HEK293T (cell line): Measurements from ENCODE around the gene MRNIP.

ENCODE experiments used
- ARNT ChIP-seq: fragments of 450-650 bp; IDR thresholded peaks from 2 replicates; pipeline ENCODE4 v1.6.1; 2017; ENCODE audit warnings: mild to moderate bottlenecking
- BHLHE40 ChIP-seq: fragments of 450-650 bp; IDR thresholded peaks from 2 replicates; pipeline ENCODE4 v1.6.1; 2016; ENCODE audit warnings: mild to moderate bottlenecking, moderate library complexity, borderline replicate concordance
- CTBP1 ChIP-seq: fragments of 450-650 bp; IDR thresholded peaks from 2 replicates; pipeline ENCODE4 v1.6.1; 2016; ENCODE audit warnings: borderline replicate concordance
- ELF4 ChIP-seq: fragments of 450-650 bp; IDR thresholded peaks from 2 replicates; pipeline ENCODE4 v1.6.1; 2017; ENCODE audit warnings: antibody characterized with exemption
- FOXA1 ChIP-seq: fragments of 450-650 bp; IDR thresholded peaks from 2 replicates; pipeline ENCODE4 v1.6.1; 2016; ENCODE audit warnings: mild to moderate bottlenecking
- FOXK2 ChIP-seq: fragments of 450-650 bp; IDR thresholded peaks from 2 replicates; pipeline ENCODE4 v1.6.1; 2016; ENCODE audit warnings: mild to moderate bottlenecking
- FOXM1 ChIP-seq: fragments of 450-650 bp; IDR thresholded peaks from 2 replicates; pipeline ENCODE4 v1.6.1; 2017; ENCODE audit warnings: mild to moderate bottlenecking, borderline replicate concordance
- LEF1 ChIP-seq: fragments of 450-650 bp; IDR thresholded peaks from 2 replicates; pipeline ENCODE4 v1.6.1; 2017; ENCODE audit warnings: mild to moderate bottlenecking, borderline replicate concordance
- NFRKB ChIP-seq: fragments of 450-650 bp; IDR thresholded peaks from 2 replicates; pipeline ENCODE4 v1.6.1; 2016; ENCODE audit warnings: mild to moderate bottlenecking, moderate library complexity
- PKNOX1 ChIP-seq: fragments of 450-650 bp; IDR thresholded peaks from 2 replicates; pipeline ENCODE4 v1.6.1; 2016
- SP1 ChIP-seq: fragments of 450-650 bp; IDR thresholded peaks from 2 replicates; pipeline ENCODE4 v1.6.1; 2017
- SUZ12 ChIP-seq: fragments of 450-650 bp; IDR thresholded peaks from 2 replicates; pipeline ENCODE4 v1.6.1; 2016; ENCODE audit warnings: mild to moderate bottlenecking
- TARDBP ChIP-seq: fragments of 450-650 bp; IDR thresholded peaks from 2 replicates; pipeline ENCODE4 v1.6.1; 2016
- ZNF384 ChIP-seq: fragments of 450-650 bp; IDR thresholded peaks from 2 replicates; pipeline ENCODE4 v1.6.1; 2016

- TF ChIP-seq SUZ12, result no peak
- no peak for TF ChIP-seq ARNT
- TF ChIP-seq FOXM1, result no peak
- TF ChIP-seq FOXA1, result no peak
- TF ChIP-seq CTBP1, result no peak
- no peak for TF ChIP-seq SP1
- no peak for TF ChIP-seq TARDBP
- TF ChIP-seq PKNOX1, result no peak
- no peak for TF ChIP-seq BHLHE40
- TF ChIP-seq NFRKB, result no peak
- no peak for TF ChIP-seq ZNF384
- no peak for TF ChIP-seq LEF1
- no peak for TF ChIP-seq FOXK2
- no peak for TF ChIP-seq ELF4
Observed at GRCh38 chr5:179900206-179900605, 41.6 kb upstream of the MRNIP start.
